Type B pancreatic cell (in vitro differentiated cells): Measurements from ENCODE around the gene MAN1A2. TPM values are rescaled to one million over a fixed set of nuclear protein-coding genes. Genes with fewer than 3 reads are reported as not detected.

Experiments
- DNase-seq: peaks from one replicate; pipeline ENCODE4 v3.0.0; 2021; ENCODE audit warnings: mixed read lengths; ENCODE audit not compliant: unreplicated experiment; ENCODE audit errors: extremely low spot score
- H3K27ac Mint-ChIP-seq: 2 replicates; pipeline ENCODE4 v1.8.0; 2021; ENCODE audit warnings: mild to moderate bottlenecking, mixed read lengths
- H3K27me3 Mint-ChIP-seq: 2 replicates; pipeline ENCODE4 v1.8.0; 2021; ENCODE audit warnings: mixed read lengths
- H3K36me3 Mint-ChIP-seq: 2 replicates; pipeline ENCODE4 v1.8.0; 2021; ENCODE audit warnings: mixed read lengths
- H3K4me1 Mint-ChIP-seq: one replicate; pipeline ENCODE4 v1.8.0; 2021; ENCODE audit warnings: mixed read lengths; ENCODE audit not compliant: unreplicated experiment
- H3K4me3 Mint-ChIP-seq: 2 replicates; pipeline ENCODE4 v1.8.0; 2021; ENCODE audit warnings: mild to moderate bottlenecking, mixed read lengths
- H3K9me3 Mint-ChIP-seq: 2 replicates; pipeline ENCODE4 v1.8.0; 2021; ENCODE audit warnings: mixed read lengths
- total RNA-seq: library from RNA; stranded (reverse); gene quantifications from 2 replicates; pipeline ENCODE4 v1.2.1, GENCODE V29; 2021; ENCODE audit warnings: low replicate concordance
- TF ChIP-seq, protein P1 (sequence below): fragments of 200-600 bp; sonication (generic); conservative IDR thresholded peaks from 2 replicates; pipeline ENCODE4 v1.5.0; 2021; ENCODE audit warnings: antibody characterized with exemption, mild to moderate bottlenecking

The MAN1A2 gene
- total RNA-seq, 1 donor from 2014 or later, result 56.1 TPM

DNA sequence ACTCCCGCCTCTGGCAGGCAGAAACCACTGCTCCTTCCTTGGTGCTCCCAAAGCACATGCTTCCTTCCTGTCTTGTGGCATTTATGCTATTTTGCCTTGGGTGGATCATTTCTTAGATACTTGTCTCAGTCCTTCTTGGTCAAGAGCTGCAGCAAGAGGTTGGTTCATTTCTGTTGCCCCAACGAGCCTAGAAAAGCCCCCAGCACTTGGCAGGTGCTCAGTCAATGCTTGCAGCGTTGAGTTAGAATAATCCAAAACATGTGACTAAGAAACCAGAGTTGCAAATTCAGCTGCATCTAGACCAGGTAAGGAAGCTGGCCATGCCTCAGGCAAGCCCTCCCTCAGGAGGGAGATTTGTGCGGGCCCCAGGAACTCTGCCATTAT, 196.2 kb downstream of the MAN1A2 start:
- Mint-ChIP-seq H3K36me3 (no peaks in the 10 kb centered on the region), H3K9me3 (no peaks in the 10 kb centered on the region), H3K27me3 (no peaks in the 10 kb centered on the region), H3K27ac (no peak overlapping the region), H3K4me1 (no peaks in the 10 kb centered on the region), H3K4me3 (no peak overlapping the region)
- no peak for DNase-seq
- TF ChIP-seq, protein P1, sequence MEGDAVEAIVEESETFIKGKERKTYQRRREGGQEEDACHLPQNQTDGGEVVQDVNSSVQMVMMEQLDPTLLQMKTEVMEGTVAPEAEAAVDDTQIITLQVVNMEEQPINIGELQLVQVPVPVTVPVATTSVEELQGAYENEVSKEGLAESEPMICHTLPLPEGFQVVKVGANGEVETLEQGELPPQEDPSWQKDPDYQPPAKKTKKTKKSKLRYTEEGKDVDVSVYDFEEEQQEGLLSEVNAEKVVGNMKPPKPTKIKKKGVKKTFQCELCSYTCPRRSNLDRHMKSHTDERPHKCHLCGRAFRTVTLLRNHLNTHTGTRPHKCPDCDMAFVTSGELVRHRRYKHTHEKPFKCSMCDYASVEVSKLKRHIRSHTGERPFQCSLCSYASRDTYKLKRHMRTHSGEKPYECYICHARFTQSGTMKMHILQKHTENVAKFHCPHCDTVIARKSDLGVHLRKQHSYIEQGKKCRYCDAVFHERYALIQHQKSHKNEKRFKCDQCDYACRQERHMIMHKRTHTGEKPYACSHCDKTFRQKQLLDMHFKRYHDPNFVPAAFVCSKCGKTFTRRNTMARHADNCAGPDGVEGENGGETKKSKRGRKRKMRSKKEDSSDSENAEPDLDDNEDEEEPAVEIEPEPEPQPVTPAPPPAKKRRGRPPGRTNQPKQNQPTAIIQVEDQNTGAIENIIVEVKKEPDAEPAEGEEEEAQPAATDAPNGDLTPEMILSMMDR, result no peak

DNA sequence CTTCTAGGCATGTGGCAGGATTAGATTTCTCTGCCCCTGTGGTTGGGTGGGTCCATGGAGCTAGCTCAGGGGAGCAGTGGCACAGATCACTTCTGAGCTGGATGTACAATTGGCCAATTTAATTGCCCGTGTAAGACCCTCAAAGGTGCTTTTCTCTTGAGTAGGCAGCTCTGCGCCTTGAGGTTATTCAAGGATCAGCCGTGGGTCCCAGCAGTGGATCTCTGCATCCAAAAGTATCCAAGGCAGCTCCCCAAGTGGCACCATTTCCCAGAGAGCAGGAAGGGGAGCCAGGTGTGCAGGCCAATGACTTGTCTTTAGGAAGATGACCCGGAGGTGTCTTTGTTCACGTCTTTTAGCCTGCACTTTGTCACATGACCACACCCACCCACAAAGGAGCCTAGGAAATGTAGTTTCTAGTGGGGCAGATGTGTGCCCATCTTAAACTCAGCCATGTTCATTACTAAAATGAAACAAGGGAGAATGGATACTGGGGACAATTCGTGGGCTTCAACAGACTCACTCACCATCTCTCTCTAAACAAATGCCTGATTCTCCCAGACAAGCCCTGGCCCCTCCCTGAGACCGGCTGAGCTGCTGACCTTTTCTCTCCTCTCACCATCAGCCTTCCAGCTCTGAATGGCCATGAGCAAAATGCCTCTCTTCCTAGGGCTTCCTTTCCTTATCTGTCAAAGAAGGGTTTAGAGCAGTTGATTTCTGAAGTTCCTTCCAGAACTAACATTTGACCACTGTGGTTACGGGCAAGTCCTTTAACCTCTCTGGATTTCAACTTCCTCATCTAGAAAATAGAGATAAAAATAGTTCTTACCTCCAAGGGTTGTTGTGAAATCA, 197.2 kb downstream of the MAN1A2 start:
- no peaks in the 10 kb centered on the region for H3K9me3 Mint-ChIP-seq
- no peak for DNase-seq
- TF ChIP-seq, protein P1, result no peak
- no peak overlapping the region for H3K4me3 Mint-ChIP-seq
- H3K27me3 Mint-ChIP-seq, result no peaks in the 10 kb centered on the region
- no peaks in the 10 kb centered on the region for H3K4me1 Mint-ChIP-seq
- H3K36me3 Mint-ChIP-seq, result no peaks in the 10 kb centered on the region
- H3K27ac Mint-ChIP-seq, result peak overlapping the region; percentile 35

GRCh38 chr1:117565076-117565556, 197.9 kb downstream of the MAN1A2 start:
- Mint-ChIP-seq H3K4me1 (no peaks in the 10 kb centered on the region), H3K9me3 (no peaks in the 10 kb centered on the region), H3K36me3 (no peaks in the 10 kb centered on the region), H3K27me3 (no peaks in the 10 kb centered on the region), H3K4me3 (no peak overlapping the region), H3K27ac (peak overlapping the region; percentile 35)
- TF ChIP-seq, protein P1, result no peak
- DNase-seq, result no peak

DNA sequence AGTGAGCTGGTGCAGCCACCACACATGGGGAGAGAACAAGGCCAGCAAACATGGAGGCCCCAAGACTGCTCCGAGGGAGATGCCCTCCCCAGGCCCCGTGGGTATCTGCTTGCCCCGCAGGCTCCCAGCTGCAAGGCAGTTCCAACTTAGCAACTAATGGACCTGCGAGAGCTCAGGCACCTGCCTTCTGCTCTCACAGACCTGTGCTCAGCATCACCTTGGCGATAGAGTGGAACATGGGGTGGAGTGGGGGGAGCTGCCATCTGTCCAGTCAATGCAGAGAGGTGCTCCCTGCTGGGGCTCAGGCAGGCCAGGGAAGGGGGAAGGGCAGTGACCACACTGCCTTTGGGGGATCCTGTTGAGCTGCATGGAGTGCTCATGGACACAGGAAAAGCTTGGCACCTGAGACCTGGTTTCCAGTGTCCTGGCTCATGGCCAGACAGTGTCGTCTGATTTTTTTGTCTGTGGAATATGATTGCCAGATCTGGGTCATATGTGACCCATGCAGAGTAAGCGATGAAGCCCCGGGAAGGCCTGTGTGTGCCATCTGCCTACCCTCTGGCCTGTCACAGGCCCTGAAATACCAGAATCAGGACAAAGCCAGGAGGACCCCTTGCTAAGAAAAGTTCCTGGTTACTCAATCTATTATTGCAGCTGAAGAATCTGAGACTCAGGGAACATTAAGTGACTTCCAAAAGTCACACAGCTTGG, 198.7 kb downstream of the MAN1A2 start:
- Mint-ChIP-seq H3K4me3 (no peak overlapping the region), H3K36me3 (no peaks in the 10 kb centered on the region), H3K9me3 (no peaks in the 10 kb centered on the region), H3K27ac (no peak overlapping the region), H3K4me1 (peaks cover 3% of the 10 kb centered on the region), H3K27me3 (no peaks in the 10 kb centered on the region)
- TF ChIP-seq, protein P1, result no peak
- DNase-seq, result no peak

DNA sequence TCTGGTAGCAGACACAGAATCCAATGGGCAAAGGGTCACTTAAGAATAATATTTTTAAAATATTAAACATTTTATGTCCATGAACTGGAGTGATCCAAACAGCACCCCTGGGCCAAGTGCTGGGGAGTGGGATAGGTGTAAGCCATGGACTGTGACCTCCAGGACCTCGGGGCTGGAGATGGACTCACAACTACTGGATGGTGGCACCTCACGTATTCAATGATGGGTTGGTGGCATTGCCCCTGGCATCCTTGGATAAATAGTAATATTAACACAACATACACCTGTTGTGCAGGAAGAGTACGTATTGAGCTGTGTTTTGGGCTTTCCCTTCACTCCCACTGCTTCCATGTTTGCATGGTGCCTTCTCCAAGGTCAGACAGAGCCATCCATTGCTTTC, 199.3 kb downstream of the MAN1A2 start:
- Mint-ChIP-seq H3K4me3 (no peak overlapping the region), H3K9me3 (no peaks in the 10 kb centered on the region), H3K27me3 (no peaks in the 10 kb centered on the region), H3K4me1 (peaks cover 6% of the 10 kb centered on the region), H3K36me3 (no peaks in the 10 kb centered on the region), H3K27ac (no peak overlapping the region)
- no peak for DNase-seq
- TF ChIP-seq, protein P1, result no peak
